ENCODE data around the gene PIEZO1.

The PIEZO1 gene, protein sequence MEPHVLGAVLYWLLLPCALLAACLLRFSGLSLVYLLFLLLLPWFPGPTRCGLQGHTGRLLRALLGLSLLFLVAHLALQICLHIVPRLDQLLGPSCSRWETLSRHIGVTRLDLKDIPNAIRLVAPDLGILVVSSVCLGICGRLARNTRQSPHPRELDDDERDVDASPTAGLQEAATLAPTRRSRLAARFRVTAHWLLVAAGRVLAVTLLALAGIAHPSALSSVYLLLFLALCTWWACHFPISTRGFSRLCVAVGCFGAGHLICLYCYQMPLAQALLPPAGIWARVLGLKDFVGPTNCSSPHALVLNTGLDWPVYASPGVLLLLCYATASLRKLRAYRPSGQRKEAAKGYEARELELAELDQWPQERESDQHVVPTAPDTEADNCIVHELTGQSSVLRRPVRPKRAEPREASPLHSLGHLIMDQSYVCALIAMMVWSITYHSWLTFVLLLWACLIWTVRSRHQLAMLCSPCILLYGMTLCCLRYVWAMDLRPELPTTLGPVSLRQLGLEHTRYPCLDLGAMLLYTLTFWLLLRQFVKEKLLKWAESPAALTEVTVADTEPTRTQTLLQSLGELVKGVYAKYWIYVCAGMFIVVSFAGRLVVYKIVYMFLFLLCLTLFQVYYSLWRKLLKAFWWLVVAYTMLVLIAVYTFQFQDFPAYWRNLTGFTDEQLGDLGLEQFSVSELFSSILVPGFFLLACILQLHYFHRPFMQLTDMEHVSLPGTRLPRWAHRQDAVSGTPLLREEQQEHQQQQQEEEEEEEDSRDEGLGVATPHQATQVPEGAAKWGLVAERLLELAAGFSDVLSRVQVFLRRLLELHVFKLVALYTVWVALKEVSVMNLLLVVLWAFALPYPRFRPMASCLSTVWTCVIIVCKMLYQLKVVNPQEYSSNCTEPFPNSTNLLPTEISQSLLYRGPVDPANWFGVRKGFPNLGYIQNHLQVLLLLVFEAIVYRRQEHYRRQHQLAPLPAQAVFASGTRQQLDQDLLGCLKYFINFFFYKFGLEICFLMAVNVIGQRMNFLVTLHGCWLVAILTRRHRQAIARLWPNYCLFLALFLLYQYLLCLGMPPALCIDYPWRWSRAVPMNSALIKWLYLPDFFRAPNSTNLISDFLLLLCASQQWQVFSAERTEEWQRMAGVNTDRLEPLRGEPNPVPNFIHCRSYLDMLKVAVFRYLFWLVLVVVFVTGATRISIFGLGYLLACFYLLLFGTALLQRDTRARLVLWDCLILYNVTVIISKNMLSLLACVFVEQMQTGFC (N-terminal part only)

GRCh38 chr16:88785106-88785924 lies at the start of gene PIEZO1:
Gene PIEZO1 (minus strand): TSS chr16:88785220. CDS start chr16:88784964, 256 bp downstream.
- DNase-seq (ENCODE audit: low read depth): peak; percentile 68
- TF ChIP-seq CTCF (IDR thresholded peaks at IDR 0.05; ENCODE audit: insufficient read depth, low read depth, low read length, missing control alignments): peak; percentile 60
- H3K4me3 ChIP-seq (ENCODE audit: low read length): peak within 1 kb of the TSS; percentile 64

- H3K4me3 ChIP-seq (ENCODE audit: low read length): no peak overlapping the region
- no peak for DNase-seq (ENCODE audit: low read depth)
- TF ChIP-seq CTCF (IDR thresholded peaks at IDR 0.05; ENCODE audit: insufficient read depth, low read depth, low read length, missing control alignments): no peak
Measured at GRCh38 chr16:88834670-88835069, 49.6 kb upstream of the PIEZO1 start.

DNA sequence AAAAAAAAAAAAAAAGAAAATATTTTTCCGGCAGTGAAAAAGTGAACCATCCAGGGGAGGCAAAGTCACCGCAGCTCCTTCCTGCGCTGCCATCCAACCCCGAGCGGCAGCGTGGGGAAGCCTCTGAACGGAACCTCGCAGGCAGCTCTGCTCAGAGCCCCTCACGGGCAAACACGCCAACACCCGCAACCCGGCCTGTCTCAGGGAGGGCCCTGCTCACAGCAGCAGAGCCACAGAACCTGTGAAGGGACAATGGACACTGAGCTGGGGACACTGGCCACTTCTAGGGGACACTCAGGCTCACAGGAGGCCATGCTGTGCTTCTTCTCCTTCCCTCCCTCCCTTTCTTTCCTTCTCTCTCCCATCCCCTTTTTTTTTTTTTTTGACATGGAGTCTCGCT lies 48.1 kb upstream of the PIEZO1 start:
- H3K4me3 ChIP-seq (ENCODE audit: low read length): no peak overlapping the region
- DNase-seq (ENCODE audit: low read depth): no peak
- no peak for TF ChIP-seq CTCF (IDR thresholded peaks at IDR 0.05; ENCODE audit: insufficient read depth, low read depth, low read length, missing control alignments)

DNA sequence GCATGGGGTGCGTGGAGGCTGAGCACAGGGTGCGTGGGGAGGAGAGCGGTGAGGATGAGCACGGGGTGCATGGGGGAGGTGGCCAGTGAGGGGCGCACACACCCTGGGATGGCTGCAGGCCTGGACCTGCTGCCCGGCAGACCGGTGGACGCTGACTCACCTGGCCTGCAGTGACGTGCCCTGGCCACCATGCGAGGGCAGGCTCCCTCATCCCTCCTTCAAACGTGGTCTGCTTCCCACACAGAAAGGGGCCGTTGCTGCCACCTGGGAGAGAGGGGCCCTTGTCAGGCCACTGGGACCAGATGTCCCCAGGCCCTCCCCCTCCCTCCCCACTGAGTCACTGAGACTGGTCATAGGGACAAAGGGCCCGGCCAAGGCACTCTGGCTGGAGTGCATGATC lies 46.8 kb upstream of the PIEZO1 start:
- no peak for TF ChIP-seq CTCF (IDR thresholded peaks at IDR 0.05; ENCODE audit: insufficient read depth, low read depth, low read length, missing control alignments)
- no peak overlapping the region for H3K4me3 ChIP-seq (ENCODE audit: low read length)
- peak; percentile 49 for DNase-seq (ENCODE audit: low read depth)

DNA sequence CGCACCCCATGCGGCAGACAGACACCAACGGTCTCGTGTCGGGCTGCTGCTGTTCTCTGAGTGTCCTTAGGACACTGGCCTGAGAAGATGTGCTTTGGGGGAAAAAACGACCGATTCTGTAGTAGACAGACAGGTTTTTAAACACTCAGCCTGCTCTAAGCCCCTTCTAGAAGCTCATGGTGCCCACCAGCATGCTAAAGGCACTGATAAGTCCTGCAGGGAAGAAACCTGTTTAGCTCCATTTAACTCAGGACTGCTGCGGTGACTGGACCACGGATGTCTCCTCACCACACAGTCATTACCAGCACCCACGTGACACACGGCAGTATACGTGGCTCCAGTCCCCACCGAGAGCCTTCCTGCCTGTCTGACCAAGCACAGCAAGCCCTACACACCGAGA lies 45.8 kb upstream of the PIEZO1 start:
- DNase-seq (ENCODE audit: low read depth): no peak
- H3K4me3 ChIP-seq (ENCODE audit: low read length): no peak overlapping the region
- no peak for TF ChIP-seq CTCF (IDR thresholded peaks at IDR 0.05; ENCODE audit: insufficient read depth, low read depth, low read length, missing control alignments)

- no peak overlapping the region for H3K4me3 ChIP-seq (ENCODE audit: low read length)
- DNase-seq (ENCODE audit: low read depth): no peak
- TF ChIP-seq CTCF (IDR thresholded peaks at IDR 0.05; ENCODE audit: insufficient read depth, low read depth, low read length, missing control alignments): no peak
Measured at GRCh38 chr16:88830258-88830657, 45.2 kb upstream of the PIEZO1 start.
